ENCODE data around the gene USP19.

The USP19 gene

DNA sequence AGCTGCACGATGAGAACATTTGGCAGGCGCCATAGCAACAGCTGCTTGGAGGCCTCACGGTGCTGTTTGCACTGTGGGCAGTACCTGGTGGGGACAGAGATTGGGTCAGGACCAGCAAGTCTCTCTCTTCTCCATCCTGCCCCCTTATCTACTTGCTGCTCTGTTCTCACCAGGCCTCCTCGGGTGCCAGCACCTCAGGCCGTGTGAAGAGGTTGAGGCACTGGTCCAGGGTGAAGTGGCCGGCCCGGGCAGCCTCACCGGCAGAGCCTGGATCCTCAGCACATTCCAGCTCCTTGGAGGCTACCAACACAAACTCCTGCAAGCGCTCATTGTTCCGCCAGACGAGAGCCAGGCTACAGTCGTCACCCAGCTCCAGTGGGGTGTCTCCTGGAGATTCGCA lies 9.8 kb downstream of the USP19 start:
- in situ Hi-C loops (cut with HindIII; ENCODE audit: low pct_unique_long_range_greater_than_20kb, low sequenced_read_pairs), result no loop called here
- DNase-seq (ENCODE audit: low read depth in 1 of 2, low spot score in 1 of 2), result no peak
- no peak for TF ChIP-seq JUND (IDR thresholded peaks at IDR 0.05; ENCODE audit: low read depth)

DNA sequence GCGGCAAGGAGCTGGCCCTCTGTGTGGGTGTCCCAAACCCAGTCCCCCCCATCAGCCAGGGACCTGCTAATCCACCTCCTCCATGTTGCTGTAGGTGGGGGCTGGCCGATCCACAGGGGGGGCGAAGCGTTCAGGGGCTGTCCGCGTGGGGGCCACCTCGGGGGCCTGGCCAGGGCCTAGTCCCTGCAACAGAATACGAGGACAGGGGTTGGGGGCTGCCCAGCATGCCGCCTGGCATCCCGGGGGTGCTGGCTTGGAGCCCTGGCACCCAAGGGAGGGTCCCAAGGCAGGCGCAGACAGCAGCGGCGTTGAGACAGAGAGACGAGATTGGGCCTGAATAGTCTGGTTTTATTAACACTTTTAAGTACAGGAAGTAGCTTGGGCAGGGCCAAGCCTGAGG lies 12.3 kb downstream of the USP19 start:
- no peak for TF ChIP-seq JUND (IDR thresholded peaks at IDR 0.05; ENCODE audit: low read depth)
- DNase-seq (ENCODE audit: low read depth in 1 of 2, low spot score in 1 of 2), result no peak
- in situ Hi-C loops (cut with HindIII; ENCODE audit: low pct_unique_long_range_greater_than_20kb, low sequenced_read_pairs), result no loop called here

DNA sequence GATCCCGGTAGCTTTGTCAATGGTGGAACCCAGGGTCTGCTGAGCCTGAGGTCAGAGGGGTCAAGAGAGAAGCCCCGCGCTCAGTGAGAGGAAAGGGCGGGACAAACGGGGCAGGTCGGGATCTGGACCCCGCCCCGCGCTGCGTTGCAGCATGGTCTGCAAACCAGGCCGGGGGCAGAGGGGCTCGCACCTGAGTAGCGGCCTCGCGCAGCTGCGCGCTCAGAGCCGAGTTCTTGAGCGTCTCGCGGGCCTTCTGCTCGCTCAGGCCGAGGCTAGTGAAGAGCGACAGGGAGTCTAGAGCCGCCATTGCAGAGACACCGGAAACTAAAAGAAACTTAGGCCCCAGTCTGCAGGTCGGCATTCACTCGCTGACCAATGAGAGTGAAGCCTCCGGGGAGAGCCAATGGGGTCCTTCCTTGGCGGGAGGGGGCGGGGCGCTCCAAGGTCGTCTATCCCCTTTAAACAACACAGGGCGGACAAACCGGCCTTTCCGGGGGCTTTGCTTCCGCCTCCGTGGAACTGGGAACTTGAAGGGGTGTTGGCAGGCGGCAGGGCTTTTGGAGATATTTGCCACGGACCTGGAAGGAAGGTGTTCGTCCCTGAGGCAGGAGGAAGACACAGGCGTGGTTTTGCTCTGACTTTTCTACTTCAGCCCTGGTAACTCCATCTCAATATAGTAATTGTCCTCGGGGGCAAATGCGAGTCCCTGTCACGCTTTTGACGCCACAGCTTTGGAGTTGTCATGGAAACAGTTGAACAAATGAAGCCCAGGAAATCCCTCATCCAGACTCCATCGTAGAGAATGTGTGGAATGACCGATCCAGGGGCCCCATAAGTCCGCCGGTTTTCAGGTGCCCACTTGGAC lies 16.0 kb downstream of the USP19 start, which contains the start of gene QARS1:
TSS of gene QARS1 (minus strand) at position 331 of the 865 bp plus-strand sequence. CDS start at position 307, 24 bp downstream.
- in situ Hi-C loops (cut with HindIII; ENCODE audit: low pct_unique_long_range_greater_than_20kb, low sequenced_read_pairs), result no loop called here
- peak; percentile 92 to 96 for DNase-seq (ENCODE audit: low read depth in 1 of 2, low spot score in 1 of 2)
- TF ChIP-seq JUND (IDR thresholded peaks at IDR 0.05; ENCODE audit: low read depth), result no peak; the same call in 1 of the 2 replicates

DNA sequence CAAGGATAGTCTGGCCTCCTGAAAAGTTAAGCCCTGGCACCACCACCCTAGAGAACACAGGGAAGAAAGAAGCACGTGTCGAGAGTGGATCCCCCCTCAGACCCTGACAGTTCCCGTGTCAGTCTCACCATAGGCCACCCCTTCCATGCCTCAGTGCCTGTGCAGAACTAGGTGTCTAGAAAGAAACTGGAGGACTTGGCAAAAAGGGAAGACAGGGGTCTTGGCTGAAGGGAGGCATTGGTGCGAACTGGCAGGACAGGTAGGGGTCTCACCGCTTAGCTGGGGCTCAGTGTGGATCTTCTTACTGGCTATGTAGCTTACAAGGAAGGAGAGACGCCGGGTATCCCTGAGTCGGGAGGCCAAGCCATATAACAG lies 16.6 kb downstream of the USP19 start:
- in situ Hi-C loops (cut with HindIII; ENCODE audit: low pct_unique_long_range_greater_than_20kb, low sequenced_read_pairs), result no loop called here
- TF ChIP-seq JUND (IDR thresholded peaks at IDR 0.05; ENCODE audit: low read depth), result no peak
- no peak for DNase-seq (ENCODE audit: low read depth in 1 of 2, low spot score in 1 of 2)

DNA sequence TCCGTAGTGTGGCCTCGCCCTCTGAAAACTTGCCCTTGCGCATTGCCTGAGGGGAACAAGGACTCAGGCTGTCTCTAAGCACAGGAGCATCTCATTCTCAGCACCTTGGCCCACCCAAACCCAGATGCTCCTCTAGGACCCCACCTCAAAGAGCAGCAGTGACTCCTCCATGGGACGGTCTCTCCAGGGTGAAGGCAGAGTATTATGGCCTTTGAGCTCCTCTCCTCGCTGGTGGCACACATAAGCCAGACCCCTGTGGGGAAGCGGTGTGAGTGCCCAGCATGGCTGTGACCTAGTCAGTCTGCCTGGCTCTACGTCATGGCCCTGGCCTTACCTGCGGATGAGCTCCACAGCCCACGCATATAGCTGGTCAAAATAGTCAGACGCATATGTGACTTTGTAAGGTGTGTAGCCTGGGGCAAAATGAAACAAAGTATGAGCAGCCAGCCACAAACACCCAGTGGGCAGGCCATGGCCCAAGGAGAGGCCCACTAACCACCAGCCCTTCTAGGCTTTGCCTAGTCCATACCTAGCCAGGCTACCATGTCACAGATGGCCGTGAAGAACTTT lies 20.5 kb downstream of the USP19 start:
- DNase-seq (ENCODE audit: low read depth in 1 of 2, low spot score in 1 of 2), result no peak
- no peak for TF ChIP-seq JUND (IDR thresholded peaks at IDR 0.05; ENCODE audit: low read depth)
- in situ Hi-C loops (cut with HindIII; ENCODE audit: low pct_unique_long_range_greater_than_20kb, low sequenced_read_pairs), result no loop called here

DNA sequence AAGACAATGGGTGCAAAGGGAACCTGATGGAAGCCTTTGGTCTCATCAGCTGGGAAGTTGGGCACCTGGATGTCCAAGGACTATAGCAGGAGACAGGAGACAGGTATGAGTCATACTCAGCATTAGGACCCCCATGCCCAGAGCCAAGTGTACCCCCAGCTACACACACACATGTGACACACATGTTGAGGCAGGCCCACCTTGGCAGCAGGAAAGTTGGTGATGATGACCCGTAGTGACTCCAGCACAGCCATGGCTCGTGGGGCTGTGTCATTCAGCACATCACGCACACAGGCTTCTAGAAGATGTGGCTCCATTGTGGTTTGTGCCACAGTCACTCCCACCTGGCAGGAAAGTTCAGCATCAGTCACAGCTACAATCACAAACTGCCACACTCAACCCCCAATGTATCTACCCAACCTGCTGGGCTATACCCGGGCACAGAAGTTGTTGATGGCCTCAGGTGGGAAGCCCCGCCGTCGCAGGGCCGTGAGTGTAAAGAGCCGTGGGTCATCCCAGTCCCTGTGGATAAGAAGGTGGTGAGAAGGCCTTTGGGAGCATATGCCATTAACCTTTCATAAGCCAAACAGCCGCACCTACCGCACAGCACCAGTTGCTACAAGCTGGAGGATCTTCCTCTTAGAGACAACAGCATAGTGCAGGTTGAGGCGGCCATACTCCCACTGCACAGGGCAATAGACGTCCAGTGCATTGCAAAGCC lies 21.6 kb downstream of the USP19 start:
- no peak for TF ChIP-seq JUND (IDR thresholded peaks at IDR 0.05; ENCODE audit: low read depth)
- in situ Hi-C loops (cut with HindIII; ENCODE audit: low pct_unique_long_range_greater_than_20kb, low sequenced_read_pairs), result no loop called here
- no peak for DNase-seq (ENCODE audit: low read depth in 1 of 2, low spot score in 1 of 2)

DNA sequence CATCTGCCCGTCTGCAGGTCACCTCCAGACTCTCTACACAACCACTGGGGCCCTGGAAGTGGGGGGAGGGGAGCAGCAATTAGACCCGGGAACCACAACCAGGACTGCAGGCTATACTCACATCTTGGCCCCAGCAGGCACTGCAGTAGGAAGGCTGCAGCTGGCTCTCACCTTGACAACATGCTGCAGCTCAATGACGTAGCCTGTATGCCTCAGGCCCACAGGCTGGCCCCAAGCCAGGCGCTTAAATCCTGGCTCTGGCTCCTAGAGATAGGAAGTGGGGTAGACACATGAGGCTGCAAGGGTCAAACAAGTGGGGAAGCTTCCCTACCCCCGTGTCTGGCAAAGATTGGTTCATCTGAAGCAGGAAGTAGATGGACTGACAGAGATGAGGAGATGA lies 22.2 kb downstream of the USP19 start:
- DNase-seq (ENCODE audit: low read depth in 1 of 2, low spot score in 1 of 2), result no peak
- TF ChIP-seq JUND (IDR thresholded peaks at IDR 0.05; ENCODE audit: low read depth), result no peak
- in situ Hi-C loops (cut with HindIII; ENCODE audit: low pct_unique_long_range_greater_than_20kb, low sequenced_read_pairs), result no loop called here

DNA sequence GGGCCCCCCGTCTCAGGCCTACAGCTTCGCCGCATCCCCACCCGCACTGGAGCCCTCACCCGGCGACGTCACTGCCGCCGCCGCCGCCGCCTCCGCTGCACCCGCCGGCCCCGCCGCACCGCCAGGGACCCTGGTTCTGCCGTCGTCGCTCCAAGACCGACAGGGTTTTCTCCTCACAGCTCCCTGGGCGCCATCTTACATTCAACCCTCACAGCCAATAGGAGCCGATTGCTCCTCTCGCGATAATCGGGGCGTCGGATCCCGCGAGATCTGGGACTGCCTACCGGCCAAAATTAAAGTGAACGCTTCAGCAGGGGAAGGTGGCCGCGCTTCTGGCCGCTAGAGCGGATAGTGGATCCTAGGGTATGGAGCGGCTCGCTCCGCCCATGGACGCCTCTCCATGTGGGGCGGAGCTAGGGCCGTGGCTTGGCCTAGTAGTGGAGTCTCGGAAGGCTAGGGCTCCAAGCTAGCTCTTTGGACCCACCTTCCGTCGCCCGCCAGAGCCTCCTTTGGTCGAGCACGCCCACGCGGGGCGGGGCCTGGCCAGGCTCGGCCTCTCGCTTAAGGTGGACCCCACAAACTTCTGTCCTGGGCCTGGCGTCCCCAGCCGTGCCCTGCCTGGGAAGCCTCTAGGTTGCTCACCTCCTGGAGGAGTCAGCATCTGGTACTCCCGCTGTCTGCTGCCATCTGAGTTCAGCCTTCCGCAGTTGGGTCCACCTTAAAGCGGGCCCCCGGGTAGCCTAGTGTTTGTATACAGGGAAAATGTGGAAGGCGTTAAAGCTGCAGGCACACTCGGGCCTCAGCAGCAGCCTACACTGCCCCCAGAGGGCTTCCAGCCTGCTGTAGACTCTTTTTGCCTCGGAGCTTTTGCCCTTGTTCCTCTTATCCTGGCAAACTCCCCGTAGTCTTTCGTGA lies 26.5 kb downstream of the USP19 start, which contains the start of gene QRICH1:
TSS of gene QRICH1 (minus strand) at position 219 of the 915 bp plus-strand sequence. CDS start 17,054 bp downstream, outside the sequence.
- TF ChIP-seq JUND (IDR thresholded peaks at IDR 0.05; ENCODE audit: low read depth), result no peak
- DNase-seq (ENCODE audit: low read depth in 1 of 2, low spot score in 1 of 2), result peak; percentile 64 to 98
- in situ Hi-C loops (cut with HindIII; ENCODE audit: low pct_unique_long_range_greater_than_20kb, low sequenced_read_pairs), result no loop called here

DNA sequence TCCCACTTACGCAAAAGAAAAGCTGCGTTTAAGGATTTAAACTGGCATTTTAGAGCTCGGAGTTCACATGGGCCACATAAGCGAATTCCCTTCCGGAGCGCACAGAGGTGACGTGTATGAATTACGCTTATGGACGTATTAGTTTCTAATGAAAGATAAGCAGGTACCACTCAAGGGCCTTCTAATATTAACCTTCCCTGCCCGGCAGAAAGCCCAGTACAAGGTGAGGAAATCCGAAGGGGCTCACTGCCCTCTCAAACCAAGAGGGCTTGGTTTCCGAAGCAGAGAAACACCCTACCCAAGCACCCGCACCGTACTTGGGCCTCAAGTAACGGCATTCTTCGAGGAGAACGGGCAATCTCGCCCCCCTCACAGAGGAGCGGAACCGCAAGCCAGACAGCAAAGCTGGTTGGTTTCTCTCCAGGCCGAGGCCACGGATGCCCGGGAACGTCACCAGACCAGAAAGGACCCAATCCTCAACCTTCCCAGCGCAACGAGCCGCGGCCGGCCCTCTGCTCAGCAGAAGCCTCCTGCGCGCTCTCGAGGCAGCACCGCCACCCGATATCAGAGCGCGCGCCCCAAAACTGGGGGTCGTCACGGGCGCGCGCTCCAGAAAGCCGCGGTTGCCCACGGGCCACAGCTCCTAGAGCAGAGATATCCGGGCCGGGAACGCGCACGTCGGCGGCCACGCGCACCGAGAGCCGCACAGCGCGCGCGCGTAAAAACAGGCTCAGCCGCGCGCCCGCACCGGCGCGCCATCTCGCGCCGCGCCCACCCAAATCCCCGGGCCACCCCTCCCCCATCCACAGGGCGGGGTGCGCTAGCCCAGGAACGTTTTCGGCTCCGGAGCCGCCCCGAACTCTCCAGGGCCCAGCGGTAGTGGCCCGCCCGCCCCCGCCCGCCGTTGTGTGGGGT lies 27.4 kb downstream of the USP19 start:
- peak in 1 of 2 experiments; percentile 76 for DNase-seq (ENCODE audit: low read depth in 1 of 2, low spot score in 1 of 2)
- in situ Hi-C loops (cut with HindIII; ENCODE audit: low pct_unique_long_range_greater_than_20kb, low sequenced_read_pairs), result no loop called here
- TF ChIP-seq JUND (IDR thresholded peaks at IDR 0.05; ENCODE audit: low read depth), result no peak

DNA sequence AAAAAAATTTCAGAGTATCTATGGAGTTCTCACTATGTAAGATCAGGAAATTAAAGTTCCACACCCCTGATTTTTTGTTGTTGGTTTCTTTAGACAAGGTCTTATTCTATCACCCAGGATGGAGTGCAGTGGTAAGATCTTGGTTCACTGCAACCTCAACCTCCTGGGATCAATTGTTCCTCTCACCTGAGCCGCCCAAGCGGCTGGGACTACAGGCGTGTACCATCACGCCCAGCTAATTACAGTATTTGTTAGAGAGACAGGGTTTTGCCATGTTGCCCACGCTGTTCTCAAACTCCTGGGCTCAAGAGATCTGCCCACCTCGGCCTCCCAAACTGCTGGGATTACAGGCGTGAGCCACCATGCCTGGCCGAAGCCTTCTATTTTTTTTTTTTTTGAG lies 39.2 kb downstream of the USP19 start:
- in situ Hi-C loops (cut with HindIII; ENCODE audit: low pct_unique_long_range_greater_than_20kb, low sequenced_read_pairs), result no loop called here
- DNase-seq (ENCODE audit: low read depth in 1 of 2, low spot score in 1 of 2), result no peak

DNA sequence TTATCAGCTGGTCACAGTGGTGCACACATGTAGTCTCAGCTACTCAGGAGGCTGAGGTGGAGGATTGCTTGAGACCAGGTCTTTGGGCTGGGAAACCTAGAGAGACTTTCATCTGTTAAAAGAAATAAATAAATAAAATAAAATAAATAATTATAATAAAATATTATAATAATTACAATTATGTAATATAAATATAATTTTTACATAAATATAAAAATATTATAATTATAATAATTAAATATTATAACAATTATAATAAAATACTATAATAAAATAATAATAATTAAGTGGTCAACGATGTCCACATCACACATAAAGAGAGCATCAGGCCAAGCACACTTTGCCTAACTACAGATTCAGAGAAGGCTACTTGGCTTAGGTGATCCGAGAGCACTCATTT lies 41.4 kb downstream of the USP19 start:
- in situ Hi-C loops (cut with HindIII; ENCODE audit: low pct_unique_long_range_greater_than_20kb, low sequenced_read_pairs), result no loop called here
- no peak for DNase-seq (ENCODE audit: low read depth in 1 of 2, low spot score in 1 of 2)
- TF ChIP-seq JUND (IDR thresholded peaks at IDR 0.05; ENCODE audit: low read depth), result no peak

More for the DNA sequence above, 39.2 kb downstream of the USP19 start:
- TF ChIP-seq JUND (IDR thresholded peaks at IDR 0.05; ENCODE audit: low read depth), result no peak
